Measurements from ENCODE around the gene TMEM270.

The TMEM270 gene

DNA sequence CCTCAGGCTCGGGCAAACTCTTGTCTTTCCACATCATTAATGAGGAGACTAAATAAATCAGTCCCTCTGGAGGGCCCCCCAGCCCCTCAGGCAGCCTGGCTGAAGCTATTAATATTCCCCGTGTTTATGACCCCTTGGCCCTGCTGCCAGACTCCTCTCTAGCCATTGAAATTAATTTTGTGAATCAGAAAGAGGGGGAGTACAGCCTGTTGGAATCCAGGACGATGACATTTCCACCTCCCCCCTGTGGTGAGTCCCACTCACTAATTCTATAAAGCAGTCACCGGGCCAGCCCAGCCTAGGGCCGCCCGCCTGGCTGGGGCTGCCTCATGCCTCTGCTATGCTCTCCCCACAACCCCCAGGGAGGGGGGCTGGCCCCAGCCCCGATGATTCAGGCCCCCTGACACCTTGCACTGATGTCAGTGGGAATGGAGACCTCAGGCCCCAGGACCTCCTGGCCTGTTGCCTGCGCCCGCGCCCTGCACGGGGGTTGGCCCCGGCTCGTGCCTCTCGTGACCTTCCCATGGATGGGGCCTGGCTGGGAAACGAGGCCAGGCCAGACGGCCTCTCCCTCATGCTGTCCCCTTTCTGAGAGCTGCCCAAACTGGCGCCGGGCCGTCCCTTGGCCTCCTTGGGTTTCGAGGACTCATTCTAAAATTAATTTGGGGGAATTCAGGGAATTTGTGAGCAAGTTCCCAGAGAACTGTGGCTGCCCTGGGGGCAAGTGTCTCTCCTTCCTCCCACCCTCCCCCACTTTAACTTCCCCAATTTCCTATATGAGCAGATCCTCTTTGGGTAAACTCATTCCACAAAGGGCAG is 34.0 kb downstream of the TMEM270 start:
- DNase-seq (ENCODE audit: low read depth) = no peak
- H3K4me3 ChIP-seq (ENCODE audit: low read depth, low read length) = no peak overlapping the region
- TF ChIP-seq, protein P1, sequence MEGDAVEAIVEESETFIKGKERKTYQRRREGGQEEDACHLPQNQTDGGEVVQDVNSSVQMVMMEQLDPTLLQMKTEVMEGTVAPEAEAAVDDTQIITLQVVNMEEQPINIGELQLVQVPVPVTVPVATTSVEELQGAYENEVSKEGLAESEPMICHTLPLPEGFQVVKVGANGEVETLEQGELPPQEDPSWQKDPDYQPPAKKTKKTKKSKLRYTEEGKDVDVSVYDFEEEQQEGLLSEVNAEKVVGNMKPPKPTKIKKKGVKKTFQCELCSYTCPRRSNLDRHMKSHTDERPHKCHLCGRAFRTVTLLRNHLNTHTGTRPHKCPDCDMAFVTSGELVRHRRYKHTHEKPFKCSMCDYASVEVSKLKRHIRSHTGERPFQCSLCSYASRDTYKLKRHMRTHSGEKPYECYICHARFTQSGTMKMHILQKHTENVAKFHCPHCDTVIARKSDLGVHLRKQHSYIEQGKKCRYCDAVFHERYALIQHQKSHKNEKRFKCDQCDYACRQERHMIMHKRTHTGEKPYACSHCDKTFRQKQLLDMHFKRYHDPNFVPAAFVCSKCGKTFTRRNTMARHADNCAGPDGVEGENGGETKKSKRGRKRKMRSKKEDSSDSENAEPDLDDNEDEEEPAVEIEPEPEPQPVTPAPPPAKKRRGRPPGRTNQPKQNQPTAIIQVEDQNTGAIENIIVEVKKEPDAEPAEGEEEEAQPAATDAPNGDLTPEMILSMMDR (IDR thresholded peaks at IDR 0.05; ENCODE audit: low read depth, low read length, missing control alignments) = no peak

DNA sequence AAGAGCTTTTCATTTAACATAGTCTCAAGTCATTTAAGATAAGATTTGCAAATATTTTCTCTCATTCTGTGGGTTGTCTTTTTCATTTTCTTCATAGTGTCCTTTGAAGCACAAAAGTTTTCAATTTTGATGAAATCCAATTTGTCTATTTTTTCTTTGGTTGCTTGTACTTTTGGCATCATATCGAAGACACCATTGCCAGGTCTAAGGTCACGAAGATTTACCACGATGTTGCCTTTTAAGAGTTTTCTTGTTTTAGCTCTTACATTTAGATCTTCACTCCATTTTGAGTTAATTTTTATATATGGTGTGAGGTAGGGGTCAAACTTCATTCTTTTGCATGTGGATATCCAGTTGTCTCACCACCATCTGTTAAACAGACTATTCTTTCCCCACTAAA is 34.7 kb downstream of the TMEM270 start:
- TF ChIP-seq, protein P1 (IDR thresholded peaks at IDR 0.05; ENCODE audit: low read depth, low read length, missing control alignments) = no peak
- no peak overlapping the region for H3K4me3 ChIP-seq (ENCODE audit: low read depth, low read length)
- DNase-seq (ENCODE audit: low read depth) = no peak

DNA sequence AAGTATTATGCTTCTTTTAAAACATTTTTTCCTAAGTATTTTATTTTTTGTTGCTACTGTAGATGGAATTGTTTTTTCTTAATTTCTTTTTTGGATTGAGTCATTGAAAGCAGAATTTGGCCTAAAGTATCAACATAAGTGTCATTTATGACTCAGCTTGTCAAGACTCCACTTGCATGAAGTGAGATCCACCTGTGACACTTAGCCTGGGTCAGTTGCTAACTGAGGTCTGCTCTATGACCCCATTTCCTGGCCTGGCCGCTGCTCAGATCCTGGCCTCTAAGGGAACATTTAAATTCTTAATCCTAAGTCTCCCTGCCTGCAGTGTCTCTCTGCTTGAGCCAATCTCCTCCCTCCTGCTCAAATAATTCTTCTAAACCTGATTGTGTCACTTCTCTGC is 35.5 kb downstream of the TMEM270 start:
- H3K4me3 ChIP-seq (ENCODE audit: low read depth, low read length) = no peak overlapping the region
- peak; percentile 5 for DNase-seq (ENCODE audit: low read depth)
- TF ChIP-seq, protein P1 (IDR thresholded peaks at IDR 0.05; ENCODE audit: low read depth, low read length, missing control alignments) = no peak

GRCh38 chr7:73899731-73900142 is 38.8 kb downstream of the TMEM270 start:
- no peak for DNase-seq (ENCODE audit: low read depth)
- TF ChIP-seq, protein P1 (IDR thresholded peaks at IDR 0.05; ENCODE audit: low read depth, low read length, missing control alignments) = no peak

DNA sequence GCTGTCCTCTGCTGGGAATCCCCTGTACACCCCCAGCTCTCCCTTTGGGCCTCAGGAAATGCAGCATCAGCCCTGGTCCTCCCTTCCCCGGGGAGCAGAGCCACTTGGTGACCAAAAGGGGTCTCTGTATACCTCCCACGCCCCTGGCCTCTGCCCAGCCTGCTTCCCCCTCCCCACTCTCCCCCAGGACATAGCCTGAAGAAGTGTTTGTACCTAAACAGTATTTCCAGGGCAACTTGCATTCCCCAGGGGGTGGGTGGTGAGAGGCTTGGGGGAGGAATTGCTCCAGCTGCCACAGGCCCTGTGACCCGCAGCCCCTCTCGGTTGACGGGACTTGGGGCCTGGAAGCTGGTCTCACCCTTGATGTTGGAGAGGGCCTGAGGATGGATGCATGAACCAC is 39.3 kb downstream of the TMEM270 start:
- no peak for DNase-seq (ENCODE audit: low read depth)
- TF ChIP-seq, protein P1 (IDR thresholded peaks at IDR 0.05; ENCODE audit: low read depth, low read length, missing control alignments) = no peak
- H3K4me3 ChIP-seq (ENCODE audit: low read depth, low read length) = no peak overlapping the region

More at GRCh38 chr7:73899731-73900142, 38.8 kb downstream of the TMEM270 start:
- H3K4me3 ChIP-seq (ENCODE audit: low read depth, low read length) = no peak overlapping the region

- H3K4me3 ChIP-seq (ENCODE audit: low read depth, low read length) = no peak overlapping the region
- DNase-seq (ENCODE audit: low read depth) = no peak
- TF ChIP-seq, protein P1 (IDR thresholded peaks at IDR 0.05; ENCODE audit: low read depth, low read length, missing control alignments) = no peak
Observed at GRCh38 chr7:73901231-73901822, 40.4 kb downstream of the TMEM270 start.

All from GM12864 (cell line).